HG03521 (cell line): ENCODE data around the gene RUVBL1.

Experiments used
- ATAC-seq: cut with Tn5 transposase; IDR thresholded peaks from one replicate; pipeline ENCODE4 v1.9.1; 2021; ENCODE audit warnings: mild to moderate bottlenecking, moderate library complexity; ENCODE audit not compliant: unreplicated experiment

RUVBL1 gene

GRCh38 chr3:128083980-128084674, 39.5 kb downstream of the RUVBL1 start:
- no peak for ATAC-seq

GRCh38 chr3:128083396-128083795, 40.2 kb downstream of the RUVBL1 start:
- ATAC-seq: no peak

- no peak for ATAC-seq
These were observed 41.1 kb downstream of the RUVBL1 start for GRCh38 chr3:128082546-128082945.

GRCh38 chr3:128081846-128082245, 41.8 kb downstream of the RUVBL1 start:
- ATAC-seq: no peak

GRCh38 chr3:128081226-128081625, 42.4 kb downstream of the RUVBL1 start:
- no peak for ATAC-seq

- no peak for ATAC-seq
These were observed 43.1 kb downstream of the RUVBL1 start for GRCh38 chr3:128080323-128081080.

- no peak for ATAC-seq
These were observed 43.8 kb downstream of the RUVBL1 start for GRCh38 chr3:128079823-128080222.

GRCh38 chr3:128078875-128079274, 44.7 kb downstream of the RUVBL1 start:
- no peak for ATAC-seq

GRCh38 chr3:128078322-128078721, 45.3 kb downstream of the RUVBL1 start:
- no peak for ATAC-seq

GRCh38 chr3:128077665-128078064, 45.9 kb downstream of the RUVBL1 start:
- ATAC-seq: no peak

GRCh38 chr3:128077202-128077624, 46.4 kb downstream of the RUVBL1 start:
- no peak for ATAC-seq

GRCh38 chr3:128076483-128077201, 47.0 kb downstream of the RUVBL1 start:
- no peak for ATAC-seq

- ATAC-seq: peak; percentile 55
These were observed 47.8 kb downstream of the RUVBL1 start for GRCh38 chr3:128075522-128076482.

- ATAC-seq: no peak
These were observed 48.6 kb downstream of the RUVBL1 start for GRCh38 chr3:128074851-128075521.

GRCh38 chr3:128073807-128074206, 49.8 kb downstream of the RUVBL1 start:
- ATAC-seq: no peak

GRCh38 chr3:128073185-128073725, 50.4 kb downstream of the RUVBL1 start:
- no peak for ATAC-seq

- no peak for ATAC-seq
These were observed 51.0 kb downstream of the RUVBL1 start for GRCh38 chr3:128072454-128073184.

GRCh38 chr3:128071771-128072453, 51.7 kb downstream of the RUVBL1 start:
- ATAC-seq: no peak
